Measurements from ENCODE around the gene AMOT. TPM values are rescaled to one million over a fixed set of nuclear protein-coding genes. Genes with fewer than 3 reads are reported as not detected.

The AMOT gene
- total RNA-seq, 2 experiments from 2014 or later, result 1.4 to 1.6 TPM

DNA sequence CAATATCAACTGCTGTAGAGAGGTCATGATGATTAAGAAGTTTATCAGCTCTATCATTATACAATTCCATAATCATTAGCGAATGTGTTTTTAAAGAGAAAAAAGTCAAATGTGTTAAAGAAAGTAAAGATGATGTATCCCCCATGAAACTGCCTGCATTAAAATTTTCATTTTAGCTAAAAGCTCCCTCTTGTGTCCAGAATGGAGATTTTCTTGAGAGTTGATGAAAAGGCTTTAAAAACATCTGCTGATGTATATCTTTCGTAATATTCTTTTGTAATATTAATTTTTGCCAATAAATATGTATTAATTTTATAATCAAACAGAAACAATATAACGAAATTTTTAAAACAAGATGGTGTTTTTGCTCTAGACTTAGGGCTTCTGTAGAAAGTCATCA, 108.8 kb downstream of the AMOT start:
- Mint-ChIP-seq H3K9me3 (no peaks in the 10 kb centered on the region), H3K4me1 (ENCODE audit: low read depth) (peaks cover 5% of the 10 kb centered on the region), H3K36me3 (ENCODE audit: low read depth) (no peaks in the 10 kb centered on the region), H3K27me3 (peaks cover 6% of the 10 kb centered on the region), H3K4me3 (no peak overlapping the region), H3K27ac (no peak overlapping the region)
- no peaks in the 10 kb centered on the region for H3K27me3 ChIP-seq (ENCODE audit: control insufficient read depth in 1 of 2, insufficient read depth in 2 of 2, low read length in 2 of 2)
- H3K27ac ChIP-seq (ENCODE audit: low read depth in 1 of 2, low read length in 2 of 2), result no peak overlapping the region
- H3K36me3 ChIP-seq (ENCODE audit: insufficient read depth, low read length), result no peaks in the 10 kb centered on the region
- no peaks in the 10 kb centered on the region for H3K9me3 ChIP-seq (ENCODE audit: control insufficient read depth in 1 of 2, insufficient read depth in 1 of 2, low read length in 2 of 2)
- intact Hi-C loops (cut with DNase I, micrococcal nuclease), result loop anchor here in 1 of 2 experiments (5.0 kb wide), 1 partner anchor 864 kb away; no protein-coding TSS in a partner anchor
- ChIA-PET POLR2A (no interaction called here), CTCF (no interaction called here)
- DNase-seq (peak in 1 of 14 experiments; percentile 2), ATAC-seq (ENCODE audit: poor library complexity) (no peak)
- H3K4me1 ChIP-seq (ENCODE audit: insufficient read depth, low read length), result no peaks in the 10 kb centered on the region
- no peak overlapping the region for H3K4me3 ChIP-seq (ENCODE audit: low read length)
- TF ChIP-seq, protein P1, sequence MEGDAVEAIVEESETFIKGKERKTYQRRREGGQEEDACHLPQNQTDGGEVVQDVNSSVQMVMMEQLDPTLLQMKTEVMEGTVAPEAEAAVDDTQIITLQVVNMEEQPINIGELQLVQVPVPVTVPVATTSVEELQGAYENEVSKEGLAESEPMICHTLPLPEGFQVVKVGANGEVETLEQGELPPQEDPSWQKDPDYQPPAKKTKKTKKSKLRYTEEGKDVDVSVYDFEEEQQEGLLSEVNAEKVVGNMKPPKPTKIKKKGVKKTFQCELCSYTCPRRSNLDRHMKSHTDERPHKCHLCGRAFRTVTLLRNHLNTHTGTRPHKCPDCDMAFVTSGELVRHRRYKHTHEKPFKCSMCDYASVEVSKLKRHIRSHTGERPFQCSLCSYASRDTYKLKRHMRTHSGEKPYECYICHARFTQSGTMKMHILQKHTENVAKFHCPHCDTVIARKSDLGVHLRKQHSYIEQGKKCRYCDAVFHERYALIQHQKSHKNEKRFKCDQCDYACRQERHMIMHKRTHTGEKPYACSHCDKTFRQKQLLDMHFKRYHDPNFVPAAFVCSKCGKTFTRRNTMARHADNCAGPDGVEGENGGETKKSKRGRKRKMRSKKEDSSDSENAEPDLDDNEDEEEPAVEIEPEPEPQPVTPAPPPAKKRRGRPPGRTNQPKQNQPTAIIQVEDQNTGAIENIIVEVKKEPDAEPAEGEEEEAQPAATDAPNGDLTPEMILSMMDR (IDR thresholded peaks at IDR 0.05), result no peak

Other genes with a start within 250 kb of the AMOT start
- gene LHFPL1, start 160.9 kb downstream of the AMOT start, total RNA-seq, result under 1 TPM in 1 of 2 experiments, not detected in 1; 0.34 TPM